ENCODE results near the gene CAB39.

DNA sequence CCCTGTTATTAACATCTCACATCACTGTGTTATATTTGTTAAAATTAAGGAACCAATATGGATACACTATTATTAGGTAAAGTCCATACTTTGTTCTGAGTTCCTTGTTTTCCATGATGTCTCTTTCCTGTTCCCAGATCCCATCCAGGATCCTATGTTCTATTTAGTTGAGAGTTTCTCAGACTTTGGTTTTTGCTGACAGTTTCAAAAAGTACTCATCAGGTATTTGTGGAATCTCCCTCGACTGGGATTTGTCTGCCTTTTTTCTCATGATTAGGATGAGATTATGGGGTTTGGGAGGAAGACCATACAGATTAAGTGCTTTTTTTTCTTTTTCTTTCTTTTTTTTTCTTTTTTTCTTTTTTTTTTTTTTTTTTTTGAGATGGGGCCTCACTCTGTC lies 112.7 kb downstream of the CAB39 start:
- TF ChIP-seq, protein P1, sequence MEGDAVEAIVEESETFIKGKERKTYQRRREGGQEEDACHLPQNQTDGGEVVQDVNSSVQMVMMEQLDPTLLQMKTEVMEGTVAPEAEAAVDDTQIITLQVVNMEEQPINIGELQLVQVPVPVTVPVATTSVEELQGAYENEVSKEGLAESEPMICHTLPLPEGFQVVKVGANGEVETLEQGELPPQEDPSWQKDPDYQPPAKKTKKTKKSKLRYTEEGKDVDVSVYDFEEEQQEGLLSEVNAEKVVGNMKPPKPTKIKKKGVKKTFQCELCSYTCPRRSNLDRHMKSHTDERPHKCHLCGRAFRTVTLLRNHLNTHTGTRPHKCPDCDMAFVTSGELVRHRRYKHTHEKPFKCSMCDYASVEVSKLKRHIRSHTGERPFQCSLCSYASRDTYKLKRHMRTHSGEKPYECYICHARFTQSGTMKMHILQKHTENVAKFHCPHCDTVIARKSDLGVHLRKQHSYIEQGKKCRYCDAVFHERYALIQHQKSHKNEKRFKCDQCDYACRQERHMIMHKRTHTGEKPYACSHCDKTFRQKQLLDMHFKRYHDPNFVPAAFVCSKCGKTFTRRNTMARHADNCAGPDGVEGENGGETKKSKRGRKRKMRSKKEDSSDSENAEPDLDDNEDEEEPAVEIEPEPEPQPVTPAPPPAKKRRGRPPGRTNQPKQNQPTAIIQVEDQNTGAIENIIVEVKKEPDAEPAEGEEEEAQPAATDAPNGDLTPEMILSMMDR (conservative IDR thresholded peaks at IDR 0.05; ENCODE audit: low read depth, low read length), result no peak
- TF ChIP-seq EZH2 (IDR thresholded peaks at IDR 0.05; ENCODE audit: low read length, unreplicated experiment), result no peak
- TF ChIP-seq EZH2phosphoT487 (IDR thresholded peaks at IDR 0.05; ENCODE audit: borderline replicate concordance, low read length), result no peak

All from PC-3 (cell line).